ENCODE measurements around the gene APCDD1. TPM values are rescaled to one million over a fixed set of nuclear protein-coding genes. Genes with fewer than 3 reads are reported as not detected.

Gene APCDD1
- total and polyA plus RNA-seq, 2 of the 8 experiments (the other 6 are each of a cell fraction or from before 2014, with no cell fraction given) = 2.6 to 3.6 TPM

- 0 out of 4 replicates have a peak, but pooled peaks of 1 of the 2 experiments have one; percentile 23 for TF ChIP-seq SIN3A (conservative IDR thresholded peaks at IDR 0.05 in 1 of 2, IDR thresholded peaks at IDR 0.05 in 1 of 2; ENCODE audit: low read depth in 1 of 2, low read length in 2 of 2)
- no peak for TF ChIP-seq SIRT6 (IDR thresholded peaks at IDR 0.05; ENCODE audit: low read length)
- no peak for TF ChIP-seq CBX8 (IDR thresholded peaks at IDR 0.05; ENCODE audit: borderline replicate concordance, low read depth, low read length)
- TF ChIP-seq CHD1 (IDR thresholded peaks at IDR 0.05; ENCODE audit: low read depth, low read length) = no peak
- no peak for TF ChIP-seq RFX5 (IDR thresholded peaks at IDR 0.05; ENCODE audit: borderline replicate concordance, low read depth, low read length)
- TF ChIP-seq RBBP5 (IDR thresholded peaks at IDR 0.05; ENCODE audit: borderline replicate concordance, low read depth, low read length) = no peak; the same call in 1 of the 2 replicates
- TF ChIP-seq SP4 (IDR thresholded peaks at IDR 0.05; ENCODE audit: low read length) = no peak
- TF ChIP-seq ATF3 (IDR thresholded peaks at IDR 0.05; ENCODE audit: insufficient read depth, low read depth, low read length) = no peak
- no peak for TF ChIP-seq YY1 (IDR thresholded peaks at IDR 0.05; ENCODE audit: low read depth, low read length)
- TF ChIP-seq PHF8 (conservative IDR thresholded peaks at IDR 0.05; ENCODE audit: low read depth, low read length) = peak; percentile 56
- TF ChIP-seq POLR2A (IDR thresholded peaks at IDR 0.05; ENCODE audit: control extremely low read depth in 1 of 2, low read depth in 2 of 2, low read length in 2 of 2) = peak in 1 of 2 experiments; percentile 44; a peak in 1 of 3 replicates
- TF ChIP-seq NRF1 (IDR thresholded peaks at IDR 0.05; ENCODE audit: low read depth, low read length) = no peak
- TF ChIP-seq USF2 (IDR thresholded peaks at IDR 0.05; ENCODE audit: low read length) = no peak
- no peak for TF ChIP-seq TEAD4 (IDR thresholded peaks at IDR 0.05; ENCODE audit: low read depth, low read length)
- TF ChIP-seq BCL11A (IDR thresholded peaks at IDR 0.05; ENCODE audit: low read depth in 2 of 2, low read length in 2 of 2) = no peak
- TF ChIP-seq CHD2 (IDR thresholded peaks at IDR 0.05; ENCODE audit: low read length) = no peak
- peak; percentile 76 for TF ChIP-seq ASH2L (IDR thresholded peaks at IDR 0.05; ENCODE audit: low read length)
- TF ChIP-seq CREB1 (IDR thresholded peaks at IDR 0.05) = no peak; the same call in 1 of the 2 replicates
- no peak for TF ChIP-seq RAD21 (IDR thresholded peaks at IDR 0.05 in 1 of 2, conservative IDR thresholded peaks at IDR 0.05 in 1 of 2; ENCODE audit: low read depth in 2 of 2, low read length in 2 of 2)
- no peak for TF ChIP-seq RNF2 (IDR thresholded peaks at IDR 0.05; ENCODE audit: borderline replicate concordance, low read depth, low read length, missing control alignments, poor library complexity, severe bottlenecking)
- TF ChIP-seq KDM1A (IDR thresholded peaks at IDR 0.05; ENCODE audit: borderline replicate concordance, low read length) = 0 out of 2 replicates have a peak, but pooled peaks have one; percentile 15
- no peak; the same call in 1 of the 2 replicates for TF ChIP-seq SUZ12 (IDR thresholded peaks at IDR 0.05; ENCODE audit: low read length)
These were observed at the start of gene APCDD1 (continued) for GRCh38 chr18:10453806-10454680.

Data from H1 (cell line).